Measurements from ENCODE around the gene FAM135A. TPM values are rescaled to one million over a fixed set of nuclear protein-coding genes. Genes with fewer than 3 reads are reported as not detected.
A peak's percentile ranks its signal among the peaks of the same experiment; 100 is the strongest.

The FAM135A gene
- total and polyA plus RNA-seq, 9 of the 15 experiments (the other 6 are each of a cell fraction or from before 2014, with no cell fraction given), result 7.4 to 32.9 (median 19.2) TPM

GRCh38 chr6:70413114-70413991 is at the start of gene FAM135A (continued):
- TF ChIP-seq THRAP3 (IDR thresholded peaks at IDR 0.05; ENCODE audit: borderline replicate concordance), result no peak
- TF ChIP-seq PML (IDR thresholded peaks at IDR 0.05; ENCODE audit: low read length), result peak; percentile 92
- TF ChIP-seq ADNP (tag; IDR thresholded peaks at IDR 0.05), result no peak
- TF ChIP-seq JUNB (CRISPR knock-in tag; conservative IDR thresholded peaks at IDR 0.05), result no peak
- no peak for TF ChIP-seq CTCFL (IDR thresholded peaks at IDR 0.05; ENCODE audit: borderline replicate concordance, insufficient read depth, low read depth, low read length, poor library complexity, severe bottlenecking)
- peak; percentile 94 for TF ChIP-seq CREB1 (IDR thresholded peaks at IDR 0.05)
- peak; percentile 91 for TF ChIP-seq CREB1 (CRISPR knock-in tag; IDR thresholded peaks at IDR 0.05)
- no peak for TF ChIP-seq HMG20A (CRISPR knock-in tag; conservative IDR thresholded peaks at IDR 0.05)
- TF ChIP-seq SETDB1 (IDR thresholded peaks at IDR 0.05; ENCODE audit: low read length), result no peak
- no peak for TF ChIP-seq MAFG (tag; conservative IDR thresholded peaks at IDR 0.05)
- no peak for TF ChIP-seq SMARCA5 (IDR thresholded peaks at IDR 0.05)
- no peak for TF ChIP-seq DNMT1 (IDR thresholded peaks at IDR 0.05)
- no peak for TF ChIP-seq WHSC1 (IDR thresholded peaks at IDR 0.05; ENCODE audit: low read length)
- no peak; the same call in 1 of the 2 replicates for TF ChIP-seq ZNF431 (CRISPR knock-in tag; IDR thresholded peaks at IDR 0.05)
- TF ChIP-seq ZBTB7A (IDR thresholded peaks at IDR 0.05; ENCODE audit: borderline replicate concordance, control insufficient read depth, low read depth, low read length), result peak; percentile 72
- peak; percentile 82 for TF ChIP-seq SMAD1 (IDR thresholded peaks at IDR 0.05; ENCODE audit: low read depth, low read length, partially characterized antibody)
- TF ChIP-seq ZBTB34 (CRISPR knock-in tag; IDR thresholded peaks at IDR 0.05), result no peak
- no peak for TF ChIP-seq HLTF (IDR thresholded peaks at IDR 0.05)
- TF ChIP-seq MBD2 (IDR thresholded peaks at IDR 0.05; ENCODE audit: borderline replicate concordance, low read depth), result peak; percentile 68; the same call in 1 of the 2 replicates
- TF ChIP-seq ZBTB49 (CRISPR knock-in tag; IDR thresholded peaks at IDR 0.05; ENCODE audit: borderline replicate concordance), result no peak
- TF ChIP-seq TBP (optimal IDR thresholded peaks at IDR 0.05; ENCODE audit: low read depth, low read length), result peak; percentile 98
- no peak for TF ChIP-seq STAT5A (IDR thresholded peaks at IDR 0.05; ENCODE audit: borderline replicate concordance, low read length)
- no peak for TF ChIP-seq CREB3 (tag; conservative IDR thresholded peaks at IDR 0.05; ENCODE audit: low read depth)
